Measurements from ENCODE around the gene NFKBIL1.

Gene NFKBIL1

GRCh38 chr6:31575952-31576685, 28.7 kb downstream of the NFKBIL1 start:
- POLR2A ChIA-PET (ENCODE audit: low non-redundant PET) = no interaction called here
- DNase-seq (ENCODE audit: low spot score) = no peak
- TF ChIP-seq CTCF (conservative IDR thresholded peaks at IDR 0.05; ENCODE audit: low read depth) = no peak
- CTCF ChIA-PET = no interaction called here
- no peak overlapping the region for H3K27ac ChIP-seq

- CTCF ChIA-PET = interaction anchor here (0.6 kb wide), 1 partner anchor 21 kb away, joined by 3 read pairs; no protein-coding TSS in a partner anchor
- POLR2A ChIA-PET (ENCODE audit: low non-redundant PET) = interaction anchor here (0.5 kb wide), 1 partner anchor 36 kb away, joined by 3 read pairs; no protein-coding TSS in a partner anchor
Measured at GRCh38 chr6:31576897-31577578, 29.6 kb downstream of the NFKBIL1 start.

GRCh38 chr6:31577579-31577966, 30.2 kb downstream of the NFKBIL1 start:
- DNase-seq (ENCODE audit: low spot score) = no peak
- CTCF ChIA-PET = interaction anchor here (0.6 to 1.0 kb wide), 2 partner anchors 12 to 27 kb away, joined by 4 to 5 read pairs; no protein-coding TSS in a partner anchor

More at GRCh38 chr6:31576897-31577578, 29.6 kb downstream of the NFKBIL1 start:
- no peak for DNase-seq (ENCODE audit: low spot score)
- no peak overlapping the region for H3K27ac ChIP-seq
- no peak for TF ChIP-seq CTCF (conservative IDR thresholded peaks at IDR 0.05; ENCODE audit: low read depth)

GRCh38 chr6:31578184-31579118, 31.0 kb downstream of the NFKBIL1 start:
- no peak overlapping the region for H3K27ac ChIP-seq
- ChIA-PET POLR2A (ENCODE audit: low non-redundant PET) (no interaction called here), CTCF (interaction anchor here (0.6 to 3.7 kb wide), 3 partner anchors 13 to 28 kb away, joined by 4 to 33 read pairs (median 5); no protein-coding TSS in a partner anchor)
- no peak for TF ChIP-seq CTCF (conservative IDR thresholded peaks at IDR 0.05; ENCODE audit: low read depth)
- peak; percentile 84 for DNase-seq (ENCODE audit: low spot score)

More at GRCh38 chr6:31577579-31577966, 30.2 kb downstream of the NFKBIL1 start:
- TF ChIP-seq CTCF (conservative IDR thresholded peaks at IDR 0.05; ENCODE audit: low read depth) = no peak
- no peak overlapping the region for H3K27ac ChIP-seq
- POLR2A ChIA-PET (ENCODE audit: low non-redundant PET) = interaction anchor here (0.5 kb wide), 1 partner anchor 36 kb away, joined by 3 read pairs; no protein-coding TSS in a partner anchor

GRCh38 chr6:31579119-31579505, 31.7 kb downstream of the NFKBIL1 start:
- ChIA-PET CTCF (interaction anchor here (3.7 kb wide), 1 partner anchor 19 kb away, joined by 33 read pairs; no protein-coding TSS in a partner anchor), POLR2A (ENCODE audit: low non-redundant PET) (no interaction called here)
- TF ChIP-seq CTCF (conservative IDR thresholded peaks at IDR 0.05; ENCODE audit: low read depth) = no peak
- no peak for DNase-seq (ENCODE audit: low spot score)
- no peak overlapping the region for H3K27ac ChIP-seq
